HepG2 (cell line): ENCODE data around the gene NPB. TPM values are rescaled to one million over a fixed set of nuclear protein-coding genes. Genes with fewer than 3 reads are reported as not detected.

Experiments
- CREBL2 ChIP-seq: sonication (generic); formaldehyde crosslinking; IDR thresholded peaks from 2 replicates; pipeline ENCODE4 v1.8.1; 2023; ENCODE audit warnings: missing genetic modification reagents, mild to moderate bottlenecking, borderline replicate concordance
- FIP1L1 ChIP-seq: fragments of 200-400 bp; formaldehyde crosslinking; IDR thresholded peaks from 2 replicates; pipeline ENCODE4 v1.6.1; 2018; ENCODE audit warnings: low read depth, mild to moderate bottlenecking, low read length, moderate library complexity, borderline replicate concordance; ENCODE audit not compliant: insufficient read depth
- FOXK1 ChIP-seq: sonication (generic); formaldehyde crosslinking; IDR thresholded peaks from 2 replicates; pipeline ENCODE4 v1.4.0; 2020; ENCODE audit warnings: low read depth, missing genetic modification reagents, borderline replicate concordance
- KDM1A ChIP-seq: IDR thresholded peaks from 2 replicates; pipeline ENCODE4 v1.6.1; 2016; ENCODE audit warnings: missing compliant biosample characterization
- MIER3 ChIP-seq: IDR thresholded peaks from 2 replicates; pipeline ENCODE4 v1.6.1; 2016; ENCODE audit warnings: missing compliant biosample characterization, borderline replicate concordance
- PHF21A ChIP-seq: sonication (generic); formaldehyde crosslinking; IDR thresholded peaks from 2 replicates; pipeline ENCODE4 v1.5.0; 2020; ENCODE audit warnings: mild to moderate bottlenecking, missing genetic modification reagents
- PITX1 ChIP-seq: sonication (generic); formaldehyde crosslinking; IDR thresholded peaks from 2 replicates; pipeline ENCODE4 v1.5.1; 2020; ENCODE audit warnings: mild to moderate bottlenecking, missing genetic modification reagents
- XRCC5 ChIP-seq: fragments of 200-400 bp; formaldehyde crosslinking; optimal IDR thresholded peaks from 2 replicates; pipeline ENCODE3; 2017; ENCODE audit warnings: mild to moderate bottlenecking, low read length
- ZBTB3 ChIP-seq: sonication (generic); formaldehyde crosslinking; IDR thresholded peaks from 2 replicates; pipeline ENCODE4 v1.4.0; 2020; ENCODE audit warnings: low read depth, mild to moderate bottlenecking, moderate library complexity, missing genetic modification reagents, borderline replicate concordance
- ZNF407 ChIP-seq: sonication (generic); formaldehyde crosslinking; IDR thresholded peaks from one replicate; pipeline ENCODE4 v1.5.1; 2020; ENCODE audit warnings: mild to moderate bottlenecking, missing genetic modification reagents; ENCODE audit errors: not compliant biosample characterization
- ZNF484 ChIP-seq: sonication (generic); formaldehyde crosslinking; IDR thresholded peaks from 2 replicates; pipeline ENCODE4 v1.5.1; 2020; ENCODE audit warnings: mild to moderate bottlenecking, low read depth, missing genetic modification reagents, borderline replicate concordance
- polyA plus RNA-seq, 8 experiments: library from polyadenylated mRNA; depleted of rRNA in 3 of 8; stranded (reverse) in 7 of 8; unstranded in 1 of 8; fragments of >200 nt; fragmentation: Illumina TruSeq in 4 of 8; extraction: Trizol in 4 of 8; gene quantifications; 2 replicates each; pipeline versions ENCODE4 v1.2.1 to v1.2.3, GENCODE V29; 2011 to 2016; ENCODE audit warnings: low read depth in 4 of 8, missing spikeins in 1 of 8, mixed read lengths in 1 of 8; ENCODE audit not compliant: insufficient read depth in 1 of 8
- total RNA-seq, 5 experiments: library from RNA; depleted of rRNA; stranded (reverse); fragments of >200 nt; fragmentation: Illumina TruSeq; extraction: Trizol; gene quantifications; 2 replicates each; pipeline ENCODE4 v1.2.3, GENCODE V29; 2016; ENCODE audit warnings: low read depth in 1 of 5
- TF ChIP-seq, protein P1 (sequence below): fragments of 450-650 bp; IDR thresholded peaks from 2 replicates; pipeline ENCODE4 v1.6.1; 2017
- TF ChIP-seq, protein P2 (sequence below): sonication (generic); formaldehyde crosslinking; IDR thresholded peaks from 2 replicates; pipeline ENCODE4 v1.5.0; 2020; ENCODE audit warnings: missing genetic modification reagents, mild to moderate bottlenecking, borderline replicate concordance
- TF ChIP-seq, protein P3 (sequence below): sonication (generic); formaldehyde crosslinking; IDR thresholded peaks from 2 replicates; pipeline ENCODE4 v1.4.0; 2020; ENCODE audit warnings: missing genetic modification reagents
- TF ChIP-seq, protein P4 (sequence below): sonication (generic); formaldehyde crosslinking; IDR thresholded peaks from 2 replicates; pipeline ENCODE4 v1.4.0; 2020; ENCODE audit warnings: missing genetic modification reagents

NPB gene
- total and polyA plus RNA-seq, 2 of the 13 experiments (the other 11 are each of a cell fraction or from before 2014, with no cell fraction given): 0.11 to 0.93 TPM

DNA sequence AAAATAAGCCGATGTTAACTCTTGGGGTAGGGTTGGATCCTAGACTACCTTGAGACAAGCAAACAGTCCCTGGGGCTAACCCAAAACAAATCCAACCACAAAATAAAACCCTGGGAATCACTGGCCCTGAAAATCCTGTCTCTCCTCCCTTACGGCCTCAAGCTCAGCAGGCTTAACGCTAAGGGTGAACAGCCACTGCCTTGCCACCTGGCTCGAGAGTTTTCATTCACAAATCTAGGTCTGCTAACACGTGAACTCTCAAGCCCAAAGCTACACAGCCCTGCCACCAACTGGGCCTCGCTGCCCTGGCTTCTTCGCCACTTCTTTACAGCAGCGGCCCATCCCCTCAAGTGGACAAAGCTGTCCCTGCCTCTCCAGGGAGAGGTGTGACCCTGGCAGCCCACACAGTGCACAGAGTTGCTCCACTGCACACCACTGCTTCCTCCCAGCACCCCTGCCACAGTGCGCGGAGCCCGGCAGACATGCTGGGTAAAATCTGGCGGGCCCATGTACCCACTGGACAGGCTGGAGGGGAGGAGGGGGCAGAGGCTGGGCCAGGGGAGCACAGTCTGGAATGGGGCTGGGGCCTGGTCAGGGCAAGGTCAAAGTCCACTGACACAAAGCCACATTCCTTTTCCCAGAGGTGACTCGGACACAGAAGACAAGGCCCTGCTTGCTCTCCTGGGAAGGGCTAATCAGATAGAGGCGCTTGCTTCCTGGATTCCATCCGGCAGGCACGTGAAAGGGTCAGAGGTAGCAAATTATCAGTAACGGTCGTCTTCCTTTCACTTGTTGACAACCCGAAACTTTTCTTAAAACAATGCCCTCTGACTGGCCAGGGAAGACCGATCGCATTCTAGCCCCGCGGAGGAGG, 8.2 kb downstream of the NPB start (continued):
- no peak for TF ChIP-seq CREBL2 (CRISPR knock-in tag)
- TF ChIP-seq FOXK1 (CRISPR knock-in tag): peak; percentile 86; the same call in 1 of the 2 replicates
- TF ChIP-seq, protein P1, sequence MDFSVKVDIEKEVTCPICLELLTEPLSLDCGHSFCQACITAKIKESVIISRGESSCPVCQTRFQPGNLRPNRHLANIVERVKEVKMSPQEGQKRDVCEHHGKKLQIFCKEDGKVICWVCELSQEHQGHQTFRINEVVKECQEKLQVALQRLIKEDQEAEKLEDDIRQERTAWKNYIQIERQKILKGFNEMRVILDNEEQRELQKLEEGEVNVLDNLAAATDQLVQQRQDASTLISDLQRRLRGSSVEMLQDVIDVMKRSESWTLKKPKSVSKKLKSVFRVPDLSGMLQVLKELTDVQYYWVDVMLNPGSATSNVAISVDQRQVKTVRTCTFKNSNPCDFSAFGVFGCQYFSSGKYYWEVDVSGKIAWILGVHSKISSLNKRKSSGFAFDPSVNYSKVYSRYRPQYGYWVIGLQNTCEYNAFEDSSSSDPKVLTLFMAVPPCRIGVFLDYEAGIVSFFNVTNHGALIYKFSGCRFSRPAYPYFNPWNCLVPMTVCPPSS: no peak
- TF ChIP-seq XRCC5: no peak
- no peak for TF ChIP-seq ZNF407 (CRISPR knock-in tag)
- TF ChIP-seq, protein P2, sequence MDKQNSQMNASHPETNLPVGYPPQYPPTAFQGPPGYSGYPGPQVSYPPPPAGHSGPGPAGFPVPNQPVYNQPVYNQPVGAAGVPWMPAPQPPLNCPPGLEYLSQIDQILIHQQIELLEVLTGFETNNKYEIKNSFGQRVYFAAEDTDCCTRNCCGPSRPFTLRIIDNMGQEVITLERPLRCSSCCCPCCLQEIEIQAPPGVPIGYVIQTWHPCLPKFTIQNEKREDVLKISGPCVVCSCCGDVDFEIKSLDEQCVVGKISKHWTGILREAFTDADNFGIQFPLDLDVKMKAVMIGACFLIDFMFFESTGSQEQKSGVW: no peak
- TF ChIP-seq PHF21A: peak; percentile 94
- peak; percentile 73; the same call in 1 of the 2 replicates for TF ChIP-seq PITX1 (CRISPR knock-in tag)
- TF ChIP-seq MIER3 (CRISPR knock-in tag): peak; percentile 71; the same call in 1 of the 2 replicates
- no peak for TF ChIP-seq ZNF484
- no peak for TF ChIP-seq FIP1L1
- TF ChIP-seq KDM1A (CRISPR knock-in tag): no peak
- TF ChIP-seq, protein P3, sequence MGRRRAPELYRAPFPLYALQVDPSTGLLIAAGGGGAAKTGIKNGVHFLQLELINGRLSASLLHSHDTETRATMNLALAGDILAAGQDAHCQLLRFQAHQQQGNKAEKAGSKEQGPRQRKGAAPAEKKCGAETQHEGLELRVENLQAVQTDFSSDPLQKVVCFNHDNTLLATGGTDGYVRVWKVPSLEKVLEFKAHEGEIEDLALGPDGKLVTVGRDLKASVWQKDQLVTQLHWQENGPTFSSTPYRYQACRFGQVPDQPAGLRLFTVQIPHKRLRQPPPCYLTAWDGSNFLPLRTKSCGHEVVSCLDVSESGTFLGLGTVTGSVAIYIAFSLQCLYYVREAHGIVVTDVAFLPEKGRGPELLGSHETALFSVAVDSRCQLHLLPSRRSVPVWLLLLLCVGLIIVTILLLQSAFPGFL (CRISPR knock-in tag): no peak
- 0 out of 2 replicates have a peak, but pooled peaks have one; percentile 65 for TF ChIP-seq ZBTB3 (CRISPR knock-in tag)
- TF ChIP-seq, protein P4, sequence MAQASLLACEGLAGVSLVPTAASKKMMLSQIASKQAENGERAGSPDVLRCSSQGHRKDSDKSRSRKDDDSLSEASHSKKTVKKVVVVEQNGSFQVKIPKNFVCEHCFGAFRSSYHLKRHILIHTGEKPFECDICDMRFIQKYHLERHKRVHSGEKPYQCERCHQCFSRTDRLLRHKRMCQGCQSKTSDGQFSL (CRISPR knock-in tag): peak; percentile 63; the same call in 1 of the 2 replicates
